SU-DHL-6 (cell line): ENCODE measurements around the gene TNNI3K.

ENCODE experiments used
- EZH2phosphoT487 ChIP-seq: fragments of 200-600 bp; sonication (generic), shearing (Covaris generic); conservative IDR thresholded peaks from 2 replicates; pipeline ENCODE4 v1.6.1; 2018; ENCODE audit warnings: mild to moderate bottlenecking, antibody characterized with exemption, low read length, moderate library complexity, mixed read lengths
- TF ChIP-seq, protein P1 (sequence below): fragments of 200-600 bp; sonication (generic); IDR thresholded peaks from one replicate; pipeline ENCODE4 v1.5.1; 2017; ENCODE audit warnings: antibody characterized with exemption, mild to moderate bottlenecking, low read length, moderate library complexity; ENCODE audit not compliant: insufficient read depth, poor library complexity, severe bottlenecking

DNA sequence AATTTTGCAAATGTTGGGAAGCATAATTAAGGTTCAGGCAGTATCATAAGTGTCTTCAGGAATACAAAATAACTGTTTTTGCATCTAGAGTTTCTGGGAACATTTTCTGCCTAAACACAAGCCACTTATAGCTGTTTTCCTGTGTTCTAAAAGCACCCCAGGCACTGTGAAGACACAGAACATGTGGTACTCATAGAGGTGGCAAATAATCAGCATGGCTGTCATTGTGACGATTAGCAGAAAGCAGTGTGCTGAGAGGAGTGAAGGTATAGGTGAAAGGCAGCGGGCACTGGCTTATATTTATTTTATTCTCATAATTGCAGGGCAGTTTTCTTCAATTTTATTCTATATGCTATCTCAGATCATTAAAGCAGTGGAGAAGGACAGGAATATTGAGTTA lies 157.7 kb downstream of the TNNI3K start:
- TF ChIP-seq, protein P1, sequence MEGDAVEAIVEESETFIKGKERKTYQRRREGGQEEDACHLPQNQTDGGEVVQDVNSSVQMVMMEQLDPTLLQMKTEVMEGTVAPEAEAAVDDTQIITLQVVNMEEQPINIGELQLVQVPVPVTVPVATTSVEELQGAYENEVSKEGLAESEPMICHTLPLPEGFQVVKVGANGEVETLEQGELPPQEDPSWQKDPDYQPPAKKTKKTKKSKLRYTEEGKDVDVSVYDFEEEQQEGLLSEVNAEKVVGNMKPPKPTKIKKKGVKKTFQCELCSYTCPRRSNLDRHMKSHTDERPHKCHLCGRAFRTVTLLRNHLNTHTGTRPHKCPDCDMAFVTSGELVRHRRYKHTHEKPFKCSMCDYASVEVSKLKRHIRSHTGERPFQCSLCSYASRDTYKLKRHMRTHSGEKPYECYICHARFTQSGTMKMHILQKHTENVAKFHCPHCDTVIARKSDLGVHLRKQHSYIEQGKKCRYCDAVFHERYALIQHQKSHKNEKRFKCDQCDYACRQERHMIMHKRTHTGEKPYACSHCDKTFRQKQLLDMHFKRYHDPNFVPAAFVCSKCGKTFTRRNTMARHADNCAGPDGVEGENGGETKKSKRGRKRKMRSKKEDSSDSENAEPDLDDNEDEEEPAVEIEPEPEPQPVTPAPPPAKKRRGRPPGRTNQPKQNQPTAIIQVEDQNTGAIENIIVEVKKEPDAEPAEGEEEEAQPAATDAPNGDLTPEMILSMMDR: no peak
- no peak for TF ChIP-seq EZH2phosphoT487
